Left renal pelvis (tissue), 4 donors: ENCODE results near the gene TYW1B. TPM values are rescaled to one million over a fixed set of nuclear protein-coding genes. Genes with fewer than 3 reads are reported as not detected.
"Not testable (repeated sequence)": the region's sequence is repeated elsewhere in the genome, so short reads cannot be mapped to it uniquely, and the experiment has no call there.

Experiments
- DNase-seq, 4 donors: peaks; one replicate each; pipeline ENCODE4 v3.0.0-alpha.2; 2013; ENCODE audit warnings: low read depth in 4 of 4, low spot score in 3 of 4
- polyA plus RNA-seq, 4 donors: library from polyadenylated mRNA; unstranded; fragments of 120-200 nt; gene quantifications; one replicate each; pipeline ENCODE4 v1.2.1, GENCODE V29; 2013; ENCODE audit not compliant: insufficient read length in 4 of 4

TYW1B gene, protein sequence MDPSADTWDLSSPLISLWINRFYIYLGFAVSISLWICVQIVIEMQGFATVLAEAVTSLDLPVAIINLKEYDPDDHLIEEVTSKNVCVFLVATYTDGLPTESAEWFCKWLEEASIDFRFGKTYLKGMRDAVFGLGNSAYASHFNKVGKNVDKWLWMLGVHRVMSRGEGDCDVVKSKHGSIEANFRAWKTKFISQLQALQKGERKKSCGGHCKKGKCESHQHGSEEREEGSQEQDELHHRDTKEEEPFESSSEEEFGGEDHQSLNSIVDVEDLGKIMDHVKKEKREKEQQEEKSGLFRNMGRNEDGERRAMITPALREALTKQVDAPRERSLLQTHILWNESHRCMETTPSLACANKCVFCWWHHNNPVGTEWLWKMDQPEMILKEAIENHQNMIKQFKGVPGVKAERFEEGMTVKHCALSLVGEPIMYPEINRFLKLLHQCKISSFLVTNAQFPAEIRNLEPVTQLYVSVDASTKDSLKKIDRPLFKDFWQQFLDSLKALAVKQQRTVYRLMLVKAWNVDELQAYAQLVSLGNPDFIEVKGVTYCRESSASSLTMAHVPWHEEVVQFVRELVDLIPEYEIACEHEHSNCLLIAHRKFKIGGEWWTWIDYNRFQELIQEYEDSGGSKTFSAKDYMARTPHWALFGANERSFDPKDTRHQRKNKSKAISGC
- polyA plus RNA-seq: 1 to 10 TPM; 3.2 to 9.3 (median 3.3) TPM

DNA sequence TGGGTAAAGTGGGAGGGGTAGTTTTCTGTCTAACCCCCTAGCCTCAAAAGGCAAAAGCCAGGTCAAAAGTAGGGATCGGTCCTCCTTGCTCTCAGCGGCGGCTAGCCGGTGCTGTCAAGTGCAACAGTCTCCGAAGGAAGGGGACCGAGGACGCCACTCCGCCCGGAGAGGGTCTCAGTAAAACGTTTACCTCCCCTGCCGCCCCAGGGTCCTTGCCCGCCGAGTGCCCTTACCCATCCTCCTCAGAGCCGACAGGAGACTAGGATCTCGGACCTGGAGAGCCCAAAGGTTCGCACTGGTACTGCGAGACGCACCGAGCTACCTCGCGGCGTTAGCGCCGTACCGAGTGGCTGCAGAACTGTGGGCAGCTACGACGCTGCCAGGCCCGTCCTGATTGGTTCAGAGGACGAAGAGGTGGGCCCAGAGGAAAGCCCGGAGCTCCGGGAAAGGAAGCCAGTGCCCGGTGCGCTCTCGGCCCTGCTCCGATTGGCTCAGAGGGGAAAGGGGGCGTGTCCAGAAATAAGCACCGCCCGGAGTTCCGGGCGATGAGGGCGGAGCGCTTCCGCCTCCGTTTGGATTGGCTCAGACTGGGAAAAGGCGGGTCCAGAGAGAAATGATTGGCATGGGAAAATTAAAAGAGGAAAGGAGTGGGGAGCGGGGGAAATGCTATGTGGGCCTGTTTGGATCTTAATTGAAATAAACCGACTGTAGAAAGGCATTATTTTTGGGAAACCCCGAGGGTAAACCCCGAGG is at the start of gene TYW1B:
TSS of gene TYW1B (minus strand) at position 362 of the 753 bp plus-strand sequence. CDS start at position 237, 125 bp downstream.
- peak; percentile 95 to 98 (median 96) for DNase-seq

DNA sequence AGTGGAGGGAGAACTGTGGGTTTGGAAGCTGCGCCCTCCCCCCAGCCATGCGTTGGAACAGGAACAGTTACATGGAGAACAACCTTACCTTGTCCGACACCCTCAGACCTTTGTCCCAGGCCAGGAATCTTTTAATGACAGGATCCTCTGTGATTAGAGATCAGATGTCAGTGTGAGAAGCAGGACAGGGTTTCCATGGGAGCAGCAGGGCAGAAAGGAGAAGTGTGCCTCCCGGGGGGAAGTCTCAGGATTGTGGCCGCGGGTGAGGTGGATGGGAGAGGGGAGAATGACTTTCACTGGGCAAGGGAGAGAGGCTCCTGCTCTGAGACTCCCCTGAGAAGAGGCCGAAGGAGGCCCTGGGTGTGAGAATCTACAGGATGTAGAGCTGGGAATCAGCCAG is 39.6 kb upstream of the TYW1B start:
- not testable (repeated sequence) for DNase-seq

DNA sequence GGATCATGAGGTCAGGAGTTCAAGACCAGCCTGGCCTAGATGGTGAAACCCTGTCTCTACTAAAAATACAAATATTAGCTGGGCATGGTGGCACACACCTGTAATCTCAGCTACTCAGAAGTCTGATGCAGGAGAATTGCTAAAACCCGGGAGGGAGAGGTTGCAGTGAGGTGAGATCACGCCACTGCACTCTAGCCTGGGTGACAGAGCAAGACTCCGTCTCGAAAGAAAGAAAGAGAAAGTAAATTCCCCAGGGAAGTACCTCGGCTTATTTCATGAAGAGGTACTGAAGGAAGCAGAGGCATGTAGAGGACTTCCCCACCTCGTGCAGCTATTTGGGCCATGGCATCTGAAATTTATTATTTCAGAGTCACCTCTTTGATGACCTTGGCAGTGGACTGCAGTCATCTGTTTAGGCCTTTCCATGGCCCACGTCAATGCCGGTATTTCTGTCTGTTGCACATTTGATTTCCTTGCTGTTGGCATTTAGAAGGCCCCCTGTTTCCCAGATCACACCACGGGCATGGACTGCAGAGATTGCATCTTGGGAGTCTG is 30.9 kb upstream of the TYW1B start:
- DNase-seq: not testable (repeated sequence)

DNA sequence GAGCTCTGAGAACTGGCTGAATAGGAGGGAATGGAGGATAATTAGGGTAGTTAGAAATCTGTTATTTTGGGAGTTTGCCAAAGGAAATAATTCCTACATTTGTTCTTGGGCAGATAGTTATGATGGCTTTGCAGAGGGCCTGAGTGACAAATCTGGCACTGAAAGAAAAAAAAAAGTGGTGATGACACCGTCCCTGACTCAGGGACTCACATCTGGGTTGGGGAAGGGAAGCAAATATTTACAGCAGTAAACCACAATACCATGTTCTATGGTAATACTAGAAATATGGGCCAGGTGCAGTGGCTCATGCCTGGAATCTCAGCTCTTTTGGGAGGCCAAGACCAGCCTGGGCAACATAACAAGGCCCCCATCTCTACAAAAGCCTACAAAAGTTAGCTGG is 29.9 kb upstream of the TYW1B start:
- DNase-seq: not testable (repeated sequence)

DNA sequence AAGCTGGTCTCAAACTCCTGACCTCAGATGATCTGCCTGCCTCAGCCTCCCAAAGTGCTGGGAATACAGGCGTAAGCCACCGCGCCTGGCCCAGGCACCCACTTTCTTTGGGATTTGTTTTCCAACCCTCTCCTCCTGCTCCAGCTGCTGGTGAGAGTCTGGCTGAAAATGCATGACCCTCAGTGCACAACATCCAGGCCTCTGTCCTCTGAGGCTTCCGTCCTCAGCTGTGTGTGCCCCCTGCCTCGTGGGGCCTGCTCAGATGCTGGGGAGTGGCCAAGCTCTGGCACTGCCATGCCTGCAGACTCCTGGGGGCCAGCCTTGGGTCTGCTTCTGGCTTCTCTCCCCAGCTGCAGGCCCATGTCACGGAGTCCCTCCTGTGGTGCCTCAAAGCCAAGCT is 27.3 kb upstream of the TYW1B start:
- not testable (repeated sequence) for DNase-seq

DNA sequence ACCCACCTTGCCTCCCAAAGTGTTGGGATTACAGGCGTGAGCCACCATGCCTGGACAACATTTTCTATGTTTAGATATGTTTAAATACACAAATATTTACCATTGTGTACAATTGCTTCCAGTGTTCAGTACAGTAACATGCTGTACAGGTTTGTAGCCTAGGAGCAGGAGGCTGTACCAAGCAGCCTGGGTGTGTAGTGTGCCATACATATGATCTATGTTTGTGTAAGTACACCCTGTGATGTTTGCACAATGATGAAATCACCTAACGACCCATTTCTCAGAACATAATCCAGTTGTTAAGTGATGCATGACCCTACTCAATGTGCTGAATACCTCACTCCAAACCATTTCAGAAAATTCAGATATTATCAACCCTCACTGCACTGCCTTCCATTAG is 24.9 kb upstream of the TYW1B start:
- not testable (repeated sequence) for DNase-seq

DNA sequence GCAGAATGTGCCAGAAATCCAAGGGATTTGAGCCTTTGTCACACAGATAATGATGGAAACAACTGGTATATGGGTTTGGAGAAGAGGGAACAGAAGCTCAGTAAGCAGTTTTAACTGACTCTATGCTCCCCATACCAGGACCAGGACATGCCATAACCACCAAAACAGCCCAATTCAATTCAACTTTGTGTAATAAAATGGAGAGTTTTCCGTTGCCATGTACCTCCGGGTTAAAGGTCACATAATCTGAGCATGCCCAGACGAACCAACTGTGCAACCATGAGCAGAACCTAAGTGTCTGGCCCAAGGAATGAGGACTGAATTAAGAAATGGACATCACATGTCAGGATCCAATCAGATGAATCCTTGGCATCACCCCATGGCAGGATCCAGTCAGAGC is 22.7 kb upstream of the TYW1B start:
- not testable (repeated sequence) for DNase-seq

DNA sequence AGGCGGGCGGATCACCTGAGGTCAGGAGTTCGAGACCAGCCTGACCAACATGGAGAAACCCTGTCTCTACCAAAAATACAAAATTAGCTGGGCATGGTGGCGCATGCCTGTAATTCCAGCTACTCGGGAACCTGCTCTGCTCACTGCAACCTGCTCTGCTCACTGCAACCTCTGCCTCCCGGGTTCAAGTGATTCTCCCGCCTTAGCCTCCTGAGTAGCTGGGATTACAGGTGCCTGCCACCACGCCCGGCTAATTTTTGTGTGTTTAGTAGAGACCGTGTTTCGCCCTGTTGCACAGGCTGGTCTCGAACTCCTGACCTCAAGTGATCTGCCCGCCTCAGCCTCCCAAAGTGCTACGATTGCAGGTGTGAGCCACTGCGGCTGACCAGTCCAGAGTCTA is 16.1 kb upstream of the TYW1B start:
- DNase-seq: not testable (repeated sequence)

DNA sequence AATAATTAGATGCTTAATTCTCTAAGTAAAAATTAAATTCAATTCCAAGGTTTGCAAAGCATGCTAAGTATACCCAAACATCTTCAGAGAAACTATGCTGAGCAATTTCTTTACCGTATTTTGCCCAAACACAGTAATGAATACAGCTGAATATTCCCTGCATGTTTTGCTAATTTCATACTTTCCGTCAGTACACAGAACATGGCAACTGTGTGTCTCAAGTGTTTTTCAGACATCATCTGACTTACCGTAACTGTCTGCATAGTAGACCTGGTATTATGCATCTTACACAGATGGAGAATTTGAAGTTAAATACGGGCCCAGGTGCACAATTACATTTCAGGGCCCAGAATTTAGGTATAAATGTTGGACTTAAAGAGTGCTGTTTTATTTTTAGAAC is 15.2 kb upstream of the TYW1B start:
- not testable (repeated sequence) for DNase-seq

DNA sequence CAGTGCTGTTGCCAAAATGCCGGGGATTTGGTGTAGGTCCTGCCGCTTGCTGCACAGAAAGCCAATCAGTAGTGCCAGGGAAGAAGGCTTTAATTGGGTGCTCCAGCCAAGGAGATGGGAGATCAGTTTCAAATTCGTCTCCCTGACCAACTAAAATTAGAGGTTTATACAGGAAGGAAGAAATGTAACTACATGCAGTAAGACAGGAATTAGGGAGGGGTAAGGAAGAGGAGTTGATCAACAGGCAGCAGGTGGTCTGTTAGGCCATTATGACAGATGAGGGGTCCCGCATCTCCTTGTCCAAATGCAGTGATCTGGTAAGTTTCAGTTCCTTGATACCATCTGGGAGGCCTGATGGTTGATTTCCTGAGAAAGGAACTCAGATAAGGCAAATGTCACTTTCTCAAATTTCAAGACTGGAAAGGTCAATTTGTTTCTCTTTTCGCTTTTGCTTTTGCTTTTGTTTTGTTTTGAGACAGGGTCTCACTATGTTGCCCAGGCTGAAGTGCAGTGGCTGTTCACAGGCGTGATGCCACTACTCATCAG is 13.0 kb upstream of the TYW1B start:
- not testable (repeated sequence) for DNase-seq

DNA sequence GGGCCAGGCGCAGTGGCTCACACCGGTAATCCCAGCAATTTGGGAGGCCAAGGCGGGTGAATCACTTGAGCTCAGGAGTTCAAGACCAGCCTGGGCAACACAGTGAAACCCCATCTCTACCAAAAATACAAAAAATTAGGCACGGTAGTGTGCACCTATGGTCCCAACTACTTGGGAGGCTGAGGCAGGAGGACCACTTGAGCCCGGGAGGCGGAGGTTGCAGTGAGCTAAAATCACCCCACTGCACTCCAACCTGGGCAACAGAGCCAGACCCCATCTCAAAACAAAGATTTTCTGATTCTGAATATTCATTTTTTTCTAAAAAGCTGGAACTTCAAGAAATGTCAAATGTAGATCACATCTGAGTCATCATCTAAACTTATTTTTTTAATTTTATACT is 10.3 kb upstream of the TYW1B start:
- DNase-seq: not testable (repeated sequence)

DNA sequence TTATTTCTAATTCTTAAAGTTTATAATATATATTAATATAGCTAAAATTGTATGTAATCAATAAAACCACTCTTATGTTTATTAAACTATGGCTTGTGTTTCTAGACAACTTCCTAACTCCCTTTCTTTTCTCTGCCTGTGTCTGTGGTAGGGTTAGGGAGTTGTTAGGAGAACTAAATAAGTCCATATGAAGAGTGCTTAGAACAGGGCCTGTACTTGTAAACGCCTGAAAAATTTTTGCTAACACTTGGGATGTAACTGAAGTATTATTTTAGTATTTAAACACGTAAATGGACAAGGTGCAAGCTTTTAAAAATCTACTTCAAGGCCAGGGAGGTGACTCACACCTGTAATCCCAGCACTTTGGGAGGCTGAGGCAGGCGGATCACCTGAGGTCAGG is 9.3 kb upstream of the TYW1B start:
- DNase-seq: not testable (repeated sequence)

DNA sequence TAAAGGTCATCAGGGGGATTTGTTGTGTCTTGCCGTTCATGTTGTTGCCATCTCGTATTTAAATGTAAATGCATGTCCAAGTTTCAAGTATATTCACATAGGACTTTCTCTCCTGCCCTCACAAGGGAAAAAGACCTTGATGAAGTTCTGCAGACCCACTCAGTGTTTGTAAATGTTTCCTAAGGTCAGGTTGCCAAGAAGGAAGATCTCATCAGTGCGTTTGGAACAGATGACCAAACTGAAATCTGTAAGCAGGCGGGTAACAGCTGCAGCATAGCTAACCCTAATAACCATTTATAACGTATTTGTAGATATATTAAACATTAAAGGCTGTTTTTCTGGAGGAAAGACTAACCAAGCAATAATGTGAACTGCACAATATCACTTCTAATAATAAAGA is 2.6 kb upstream of the TYW1B start:
- not testable (repeated sequence) for DNase-seq

DNA sequence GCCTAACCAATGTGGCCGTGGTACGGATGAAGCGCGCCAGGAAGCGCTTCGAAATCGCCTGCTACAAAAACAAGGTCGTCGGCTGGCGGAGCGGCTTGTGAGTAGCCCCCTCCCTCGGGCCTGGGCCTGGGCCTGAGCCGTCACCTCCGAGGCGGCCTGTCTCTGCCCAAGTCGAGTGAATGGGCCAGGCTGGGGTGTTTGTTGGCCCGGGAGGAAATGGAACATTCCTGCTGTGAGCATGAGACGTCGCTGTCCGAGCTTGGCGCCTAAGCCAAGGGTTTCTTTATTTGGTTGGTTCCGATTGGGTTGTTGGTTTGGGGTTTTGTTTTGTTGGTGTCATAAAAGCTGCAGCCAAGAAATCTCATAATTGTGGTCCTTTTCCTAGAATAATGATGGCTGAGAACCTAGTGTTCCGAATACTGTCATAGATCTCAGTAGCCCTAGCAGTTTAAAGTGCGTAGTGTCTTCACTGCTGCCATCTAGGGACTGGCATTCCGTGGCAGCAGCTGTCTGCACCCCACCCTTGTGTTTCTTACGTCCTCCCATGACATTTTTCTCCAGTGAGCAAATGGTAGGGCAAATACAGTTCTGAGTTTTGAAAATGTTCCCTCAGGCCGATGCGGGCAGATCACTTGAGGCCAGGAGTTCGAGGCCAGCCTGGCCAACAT is 1.8 kb upstream of the TYW1B start:
- DNase-seq: peak in 3 of 4 donors; percentile 21 to 46 (median 31)

DNA sequence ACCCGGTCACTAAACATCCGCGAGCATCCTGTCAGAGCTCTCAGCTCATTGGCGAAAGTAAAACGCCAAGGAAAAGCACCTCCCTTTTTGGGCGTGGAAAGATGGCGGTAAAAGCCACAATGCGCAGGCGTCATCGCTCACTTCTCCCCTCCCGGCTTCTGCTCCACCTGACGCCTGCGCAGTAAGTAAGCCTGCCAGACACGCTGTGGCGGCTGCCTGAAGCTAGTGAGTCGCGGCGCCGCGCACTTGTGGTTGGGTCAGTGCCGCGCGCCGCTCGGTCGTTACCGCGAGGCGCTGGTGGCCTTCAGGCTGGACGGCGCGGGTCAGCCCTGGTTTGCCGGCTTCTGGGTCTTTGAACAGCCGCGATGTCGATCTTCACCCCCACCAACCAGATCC is 1.3 kb upstream of the TYW1B start:
- DNase-seq: peak; percentile 91 to 97 (median 97)

DNA sequence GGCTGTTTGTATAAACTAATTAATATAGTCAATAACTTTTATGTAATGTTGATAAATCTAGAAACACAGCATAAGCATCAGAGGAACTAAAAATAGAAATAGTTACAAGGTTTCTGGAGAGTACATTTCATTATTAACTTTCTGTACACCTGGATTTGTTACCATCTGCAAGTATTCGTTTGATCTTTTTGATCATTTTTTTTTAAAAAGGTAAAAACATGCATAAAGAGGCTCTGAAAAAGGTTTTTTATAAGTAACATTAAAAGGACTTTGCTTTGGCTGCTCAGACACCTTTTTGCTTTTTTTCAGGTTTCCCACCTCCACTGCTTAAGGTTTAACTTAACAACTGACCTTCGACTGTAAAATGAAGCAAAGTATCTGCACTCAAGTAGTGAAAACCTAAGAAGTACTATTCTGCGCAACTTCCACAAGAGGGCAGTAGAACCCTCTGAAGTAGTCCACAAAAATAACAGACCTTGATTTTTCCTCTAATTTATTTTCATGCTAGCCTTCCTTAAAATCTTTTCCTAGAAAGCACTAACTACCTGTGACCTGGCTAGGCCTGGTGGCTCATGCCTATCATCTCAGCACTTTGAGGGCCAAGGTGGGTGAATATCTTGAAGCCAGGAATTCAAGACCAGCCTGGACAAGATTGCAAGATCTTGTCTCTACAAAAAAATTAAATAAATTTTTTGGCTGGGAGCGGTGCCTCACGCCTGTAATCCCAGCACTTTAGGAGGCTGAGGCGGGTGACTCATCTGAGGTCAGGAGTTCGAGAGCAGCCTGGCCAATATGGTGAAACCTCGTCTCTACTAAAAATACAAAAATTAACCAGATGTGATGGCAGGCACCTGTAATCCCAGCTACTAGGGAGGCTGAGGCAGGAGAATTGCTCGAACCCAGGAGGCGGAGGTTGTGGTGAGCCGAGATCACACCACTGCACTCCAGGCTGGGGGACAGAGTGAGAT is 4.0 kb downstream of the TYW1B start:
- not testable (repeated sequence) for DNase-seq

DNA sequence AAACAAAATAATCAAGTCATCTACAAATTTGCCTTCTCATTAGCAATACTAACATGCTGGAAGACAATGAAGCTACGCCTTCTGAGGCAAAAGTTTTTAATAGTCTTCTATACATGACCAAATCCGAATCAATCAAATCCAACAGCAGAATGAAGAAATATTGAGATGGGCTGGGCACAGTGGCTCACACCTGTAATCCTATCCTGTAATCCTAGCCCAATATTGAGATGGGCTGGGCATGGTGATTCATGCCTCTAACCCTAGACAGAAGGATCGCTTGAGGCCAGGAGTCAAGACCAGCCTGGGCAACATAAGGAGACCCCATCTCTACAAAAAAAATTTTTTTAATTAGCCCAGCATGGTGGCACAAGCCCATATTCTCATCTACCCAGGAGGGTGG is 5.5 kb downstream of the TYW1B start:
- DNase-seq: not testable (repeated sequence)

DNA sequence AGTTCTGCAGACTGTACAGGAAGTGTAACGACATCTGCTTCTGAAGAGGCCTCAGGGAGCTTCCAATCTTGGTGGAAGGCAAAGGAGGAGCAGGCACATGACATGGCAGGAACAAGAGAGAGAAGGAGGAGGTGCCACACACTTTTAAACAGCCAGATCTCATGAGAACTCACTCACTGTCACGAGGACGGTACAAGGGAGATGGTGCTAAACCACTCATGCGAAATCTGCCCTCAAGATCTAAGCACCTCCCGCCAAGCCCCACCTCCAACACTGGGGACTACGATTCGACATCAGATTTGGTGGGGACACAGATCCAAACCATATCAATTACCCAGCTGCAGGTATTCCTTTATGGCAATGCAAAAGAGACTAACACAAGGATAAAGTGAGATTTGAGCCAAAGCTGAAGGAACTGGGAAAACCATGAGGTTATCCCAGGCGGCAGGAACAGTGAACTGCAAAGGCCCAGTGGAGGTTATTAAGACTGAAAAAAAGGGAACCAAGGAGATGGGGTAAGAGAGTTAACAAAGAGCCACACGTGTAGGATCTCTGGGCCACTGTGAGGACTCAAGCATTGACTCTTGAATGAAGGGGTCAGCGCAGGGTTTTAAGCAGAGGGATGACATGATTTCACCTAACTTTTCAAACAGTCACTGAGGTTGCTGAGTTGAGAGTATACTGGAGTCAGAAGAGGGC is 9.2 kb downstream of the TYW1B start:
- DNase-seq: not testable (repeated sequence)
